ENCODE measurements around the gene NLGN1.
"Not testable (repeated sequence)": the region's sequence is repeated elsewhere in the genome, so short reads cannot be mapped to it uniquely, and the experiment has no call there.

DNA sequence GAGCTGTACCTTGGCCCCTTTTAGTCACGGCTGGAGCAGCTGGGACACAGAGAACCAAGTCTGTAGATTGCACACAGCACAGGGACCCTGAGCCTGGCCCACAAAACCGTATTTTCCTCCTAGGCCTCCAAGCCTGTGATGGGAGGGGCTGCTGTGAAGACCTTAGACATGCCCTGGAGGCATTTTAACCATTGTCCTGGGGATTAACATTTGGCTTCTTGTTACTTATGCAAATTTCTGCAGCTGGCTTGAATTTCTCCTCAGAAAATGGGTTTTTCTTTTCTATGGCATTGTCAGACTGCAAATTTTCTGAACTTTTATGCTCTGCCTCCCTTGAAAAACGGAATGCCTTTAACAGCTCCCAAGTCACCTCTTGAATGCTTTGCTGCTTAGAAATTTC lies 197.3 kb downstream of the NLGN1 start:
- TF ChIP-seq, protein P1, sequence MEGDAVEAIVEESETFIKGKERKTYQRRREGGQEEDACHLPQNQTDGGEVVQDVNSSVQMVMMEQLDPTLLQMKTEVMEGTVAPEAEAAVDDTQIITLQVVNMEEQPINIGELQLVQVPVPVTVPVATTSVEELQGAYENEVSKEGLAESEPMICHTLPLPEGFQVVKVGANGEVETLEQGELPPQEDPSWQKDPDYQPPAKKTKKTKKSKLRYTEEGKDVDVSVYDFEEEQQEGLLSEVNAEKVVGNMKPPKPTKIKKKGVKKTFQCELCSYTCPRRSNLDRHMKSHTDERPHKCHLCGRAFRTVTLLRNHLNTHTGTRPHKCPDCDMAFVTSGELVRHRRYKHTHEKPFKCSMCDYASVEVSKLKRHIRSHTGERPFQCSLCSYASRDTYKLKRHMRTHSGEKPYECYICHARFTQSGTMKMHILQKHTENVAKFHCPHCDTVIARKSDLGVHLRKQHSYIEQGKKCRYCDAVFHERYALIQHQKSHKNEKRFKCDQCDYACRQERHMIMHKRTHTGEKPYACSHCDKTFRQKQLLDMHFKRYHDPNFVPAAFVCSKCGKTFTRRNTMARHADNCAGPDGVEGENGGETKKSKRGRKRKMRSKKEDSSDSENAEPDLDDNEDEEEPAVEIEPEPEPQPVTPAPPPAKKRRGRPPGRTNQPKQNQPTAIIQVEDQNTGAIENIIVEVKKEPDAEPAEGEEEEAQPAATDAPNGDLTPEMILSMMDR (IDR thresholded peaks at IDR 0.05; ENCODE audit: low read length): not testable (repeated sequence)
- not testable (repeated sequence) for TF ChIP-seq EZH2 (IDR thresholded peaks at IDR 0.05; ENCODE audit: borderline replicate concordance, low read length)

Data from OCI-LY1 (cell line).